Activated CD4-positive, alpha-beta T cell treated with anti-CD3 and anti-CD28 coated beads, Interleukin-2, Interleukin-6, amounts not matched to agents 100 ng/mL and 50 ng/mL, durations not matched to agents 16 hours and 8 hours (primary cell): Measurements from ENCODE around the gene SFT2D3.
A peak's percentile ranks its signal among the peaks of the same experiment; 100 is the strongest.

Source experiments
- DNase-seq: peaks from one replicate; pipeline ENCODE4 v3.0.0-alpha.2; 2020

SFT2D3 gene

GRCh38 chr2:127683056-127683455, 18.2 kb upstream of the SFT2D3 start:
- no peak for DNase-seq

GRCh38 chr2:127683757-127684156, 17.5 kb upstream of the SFT2D3 start:
- no peak for DNase-seq

- DNase-seq = no peak
These were observed 15.8 kb upstream of the SFT2D3 start for GRCh38 chr2:127685410-127686080.

DNA sequence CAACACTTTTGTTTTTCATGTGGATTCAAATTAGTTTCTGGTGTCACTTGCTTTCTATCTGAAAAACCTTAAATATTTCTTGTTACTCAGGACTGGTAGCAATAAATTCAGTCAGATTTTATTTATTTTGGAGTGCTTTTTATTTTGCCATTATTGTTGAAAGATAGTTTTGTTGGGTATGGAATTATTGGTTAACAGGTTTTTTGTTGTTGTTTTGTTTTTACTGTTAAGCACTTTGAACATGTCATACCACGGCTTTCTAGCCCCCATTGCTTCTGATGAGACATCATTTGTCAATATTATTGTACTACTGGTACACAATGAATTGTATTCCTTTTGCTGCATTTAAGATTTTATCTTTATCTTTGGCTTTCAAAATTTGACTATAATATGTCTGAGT, 12.9 kb upstream of the SFT2D3 start:
- DNase-seq = no peak

GRCh38 chr2:127690696-127691095, 10.6 kb upstream of the SFT2D3 start:
- DNase-seq = no peak

GRCh38 chr2:127694986-127695385, 6.3 kb upstream of the SFT2D3 start:
- no peak for DNase-seq

GRCh38 chr2:127695491-127696472, 5.5 kb upstream of the SFT2D3 start:
- DNase-seq = peak; percentile 61

DNA sequence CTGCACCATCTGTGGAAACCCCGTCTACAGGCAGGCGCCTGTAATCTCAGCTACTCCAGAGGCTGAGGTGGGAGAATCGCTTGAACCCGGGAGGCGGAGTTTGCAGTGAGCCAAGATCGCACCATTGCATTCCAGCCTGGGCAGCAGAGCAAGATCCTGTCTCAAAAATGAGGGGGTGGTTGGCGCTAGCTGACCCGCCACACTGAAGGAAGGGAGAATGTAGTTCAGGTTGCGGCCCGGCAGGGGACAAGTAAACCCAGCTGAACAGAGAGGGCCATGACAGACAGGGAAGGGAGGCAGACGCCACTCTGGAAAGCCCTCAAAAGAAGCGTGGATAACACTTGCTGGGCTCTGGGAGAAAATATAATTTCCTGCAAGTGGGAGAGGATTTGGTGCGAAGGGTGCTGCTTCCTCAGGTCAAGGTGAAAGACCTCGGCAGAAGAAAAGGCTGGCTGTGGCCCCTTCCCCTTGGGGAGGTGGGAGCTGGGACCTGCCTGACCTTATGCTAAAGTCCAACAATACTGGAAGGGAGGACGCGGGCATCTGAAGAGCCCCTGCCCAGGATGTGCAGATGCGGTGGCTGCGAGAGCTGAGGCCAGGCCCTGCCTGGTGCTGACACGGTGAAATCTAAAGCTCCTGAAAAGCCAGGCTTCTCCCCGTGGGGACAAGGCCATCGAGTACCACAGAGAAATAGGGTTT, 3.7 kb upstream of the SFT2D3 start:
- no peak for DNase-seq

DNA sequence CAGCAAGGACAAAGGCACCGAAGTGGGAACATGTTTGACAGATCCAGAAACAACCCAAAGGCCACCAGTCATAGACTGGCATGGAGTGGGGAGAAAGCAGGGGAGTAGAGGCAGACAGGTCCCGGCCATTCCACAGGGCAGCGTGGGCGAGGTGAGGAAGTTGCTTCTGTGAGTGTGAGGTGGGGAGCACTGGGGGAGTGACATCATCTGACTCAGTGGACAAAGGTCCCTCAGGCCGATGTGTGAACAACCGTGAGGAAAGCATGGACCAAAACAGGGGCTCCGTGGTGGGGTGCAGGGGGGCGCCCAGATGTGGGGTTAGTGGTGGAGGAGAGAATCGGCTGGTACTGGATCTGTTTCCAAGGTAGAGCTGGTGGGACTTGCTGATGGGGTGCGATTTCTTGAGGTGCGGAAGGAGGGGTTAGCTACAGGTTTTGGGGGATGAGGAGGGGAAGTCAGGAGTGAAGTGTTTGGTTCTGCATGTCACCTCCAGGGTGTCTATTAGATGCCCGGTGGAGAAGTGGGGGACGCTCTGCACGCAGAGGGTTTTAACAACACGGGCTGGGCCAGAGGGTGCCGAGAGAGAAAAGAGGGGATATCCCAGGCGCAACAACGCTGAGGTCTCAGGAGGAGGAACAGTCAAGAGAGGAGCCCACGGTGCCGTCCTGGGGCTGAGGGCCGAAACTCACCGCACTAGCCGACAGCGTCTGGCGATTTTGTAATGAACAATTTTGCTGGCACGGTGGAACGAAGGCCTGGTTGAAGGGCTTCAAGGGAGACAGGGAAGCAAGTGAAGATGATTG, 2.5 kb upstream of the SFT2D3 start:
- DNase-seq = no peak

DNA sequence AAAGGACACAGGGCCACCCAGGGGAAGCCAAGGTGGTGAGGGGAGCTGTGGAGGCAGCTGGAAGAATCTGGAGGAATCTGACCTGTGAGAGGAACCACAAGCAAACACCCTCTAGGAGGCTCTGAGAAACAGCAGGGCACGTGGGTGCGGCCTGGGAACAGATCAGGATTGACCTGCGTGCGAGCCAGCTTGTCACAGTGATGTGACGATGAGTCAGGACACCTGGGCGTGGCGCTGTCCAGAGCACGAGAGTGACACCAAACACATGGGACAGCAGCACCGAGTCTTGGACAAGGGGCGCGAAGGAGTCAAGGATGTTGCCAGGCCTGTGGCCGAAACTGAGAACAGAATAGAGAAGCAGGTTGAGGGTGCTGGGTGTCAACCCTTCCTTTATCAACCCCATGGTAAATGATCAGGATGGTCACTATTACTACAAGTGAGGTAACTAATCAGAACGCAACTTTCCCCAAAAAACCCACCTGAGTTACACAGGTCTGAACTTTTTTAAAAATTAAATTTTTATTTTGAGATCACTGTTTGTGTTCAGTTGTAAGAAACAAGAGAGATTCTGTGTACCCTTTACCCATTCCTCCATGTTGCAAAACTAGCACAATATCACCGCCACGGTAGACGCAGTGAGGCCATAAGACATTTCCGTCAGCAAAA, 637 bp upstream of the SFT2D3 start:
- peak; percentile 22 for DNase-seq

DNA sequence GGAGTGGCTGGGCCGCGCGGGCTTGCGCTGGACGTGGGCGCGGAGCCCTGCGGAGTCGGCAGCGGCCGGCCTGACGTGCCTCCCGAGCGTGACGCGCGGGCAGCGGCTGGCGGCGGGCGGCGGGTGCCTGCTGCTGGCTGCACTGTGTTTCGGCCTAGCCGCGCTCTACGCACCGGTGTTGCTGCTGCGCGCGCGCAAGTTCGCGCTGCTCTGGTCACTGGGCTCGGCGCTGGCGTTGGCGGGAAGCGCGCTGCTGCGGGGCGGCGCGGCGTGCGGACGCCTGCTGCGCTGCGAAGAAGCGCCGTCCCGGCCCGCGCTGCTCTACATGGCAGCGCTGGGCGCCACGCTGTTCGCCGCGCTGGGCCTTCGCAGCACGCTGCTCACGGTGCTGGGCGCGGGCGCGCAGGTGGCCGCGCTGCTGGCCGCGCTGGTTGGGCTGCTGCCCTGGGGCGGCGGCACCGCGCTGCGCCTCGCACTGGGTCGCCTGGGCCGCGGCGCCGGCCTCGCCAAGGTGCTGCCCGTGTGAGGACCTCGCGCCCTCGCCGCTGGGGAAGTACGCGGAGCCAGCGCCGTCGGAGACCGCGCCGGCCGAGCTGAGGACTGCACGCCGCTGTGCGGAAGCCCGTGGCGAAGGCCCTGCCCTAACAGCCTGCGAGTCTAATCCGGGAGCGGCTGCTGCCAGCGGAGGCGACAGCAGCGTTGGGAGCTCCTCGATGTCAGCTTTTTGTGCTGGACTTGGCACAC, 526 bp downstream of the SFT2D3 start:
- DNase-seq = peak; percentile 87

GRCh38 chr2:127702395-127703009, 1.2 kb downstream of the SFT2D3 start:
- DNase-seq = no peak

GRCh38 chr2:127703282-127703681, 2.0 kb downstream of the SFT2D3 start:
- no peak for DNase-seq

GRCh38 chr2:127704641-127705390, 3.5 kb downstream of the SFT2D3 start:
- no peak for DNase-seq

GRCh38 chr2:127705391-127706065, 4.2 kb downstream of the SFT2D3 start:
- DNase-seq = no peak

DNA sequence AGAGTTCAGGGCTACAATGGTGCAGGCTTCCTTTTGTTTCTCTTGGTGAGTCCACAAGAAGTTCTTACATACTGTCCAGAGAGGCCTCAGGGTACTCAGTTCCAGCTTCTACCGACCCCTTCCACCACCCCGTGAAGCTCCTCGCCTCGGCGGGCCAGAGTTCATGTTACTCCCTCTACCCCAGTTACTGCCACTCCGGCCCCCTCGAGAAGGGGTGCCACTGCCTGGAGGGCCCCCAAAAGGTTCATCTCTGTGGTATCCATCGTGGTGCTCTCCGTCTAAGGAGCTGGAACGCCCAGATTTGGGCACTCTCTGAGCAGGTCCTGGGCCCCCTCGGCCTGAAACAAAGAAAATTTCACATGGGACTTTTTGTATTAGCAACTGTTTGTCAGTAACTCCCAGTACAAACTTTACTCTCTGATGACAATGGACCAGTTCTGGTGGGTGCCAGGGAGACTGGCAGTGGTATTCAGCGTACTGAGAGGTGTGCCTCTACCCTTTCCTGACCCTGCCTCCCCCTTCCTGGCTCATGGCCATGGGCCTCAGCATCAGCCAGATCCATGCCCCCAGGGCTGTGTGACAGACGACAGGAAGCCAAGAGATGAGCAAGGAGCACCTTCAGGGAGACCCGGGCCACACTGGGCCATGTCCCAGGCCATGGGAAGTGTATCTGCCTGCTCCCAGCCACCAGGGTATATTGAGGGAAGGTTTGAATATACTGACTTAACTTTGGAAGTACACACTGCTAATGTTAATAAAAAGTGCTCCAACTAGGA, 5.1 kb downstream of the SFT2D3 start:
- no peak for DNase-seq

- DNase-seq = no peak
These were observed 6.8 kb downstream of the SFT2D3 start for GRCh38 chr2:127707890-127708648.

- no peak for DNase-seq
These were observed 8.0 kb downstream of the SFT2D3 start for GRCh38 chr2:127709336-127709735.
